Left ventricle myocardium inferior (tissue), 1 donor: ENCODE results near the gene PRRT1. TPM values are rescaled to one million over a fixed set of nuclear protein-coding genes. Genes with fewer than 3 reads are reported as not detected.

ENCODE experiments used
- DNase-seq: peaks from one replicate; pipeline ENCODE4 v3.0.0-alpha.2; 2020
- H3K27ac ChIP-seq: fragments of 200-600 bp; replicated peaks from 2 replicates; pipeline ENCODE4 v1.8.0; 2021
- H3K27me3 ChIP-seq: fragments of 200-600 bp; 2 replicates; pipeline ENCODE4 v1.8.0; 2021; ENCODE audit warnings: low read depth
- H3K36me3 ChIP-seq: fragments of 200-600 bp; 2 replicates; pipeline ENCODE4 v1.8.0; 2021
- H3K4me1 ChIP-seq: fragments of 200-600 bp; 2 replicates; pipeline ENCODE4 v1.8.0; 2021
- H3K4me3 ChIP-seq: fragments of 200-600 bp; 2 replicates; pipeline ENCODE4 v1.8.0; 2021; ENCODE audit warnings: mild to moderate bottlenecking, moderate library complexity
- H3K9me3 ChIP-seq: fragments of 200-600 bp; replicated peaks from 2 replicates; pipeline ENCODE4 v1.8.0; 2021
- intact Hi-C: fragments of 100-400 bp; cut with micrococcal nuclease; formaldehyde crosslinking; loops from one replicate; pipeline ENCODE4 v1.11.0; 2022
- total RNA-seq: library from RNA; stranded (reverse); fragmentation: NEBNext Ultra II Directional; extraction: Animal tissue kit (Norgen Biotek cat#: 25700); gene quantifications from one replicate; pipeline ENCODE4 v1.2.1, GENCODE V29; 2021
- TF ChIP-seq, protein P1 (sequence below): fragments of 200-600 bp; IDR thresholded peaks from 2 replicates; pipeline ENCODE4 v1.8.0; 2021; ENCODE audit warnings: antibody characterized with exemption, mild to moderate bottlenecking, borderline replicate concordance
- donor health status: DM: no; HTN: yes; CAD: no; lungs with severe emphysema.

Gene PRRT1
- total RNA-seq, 1 donor from 2014 or later = 1.0 TPM

DNA sequence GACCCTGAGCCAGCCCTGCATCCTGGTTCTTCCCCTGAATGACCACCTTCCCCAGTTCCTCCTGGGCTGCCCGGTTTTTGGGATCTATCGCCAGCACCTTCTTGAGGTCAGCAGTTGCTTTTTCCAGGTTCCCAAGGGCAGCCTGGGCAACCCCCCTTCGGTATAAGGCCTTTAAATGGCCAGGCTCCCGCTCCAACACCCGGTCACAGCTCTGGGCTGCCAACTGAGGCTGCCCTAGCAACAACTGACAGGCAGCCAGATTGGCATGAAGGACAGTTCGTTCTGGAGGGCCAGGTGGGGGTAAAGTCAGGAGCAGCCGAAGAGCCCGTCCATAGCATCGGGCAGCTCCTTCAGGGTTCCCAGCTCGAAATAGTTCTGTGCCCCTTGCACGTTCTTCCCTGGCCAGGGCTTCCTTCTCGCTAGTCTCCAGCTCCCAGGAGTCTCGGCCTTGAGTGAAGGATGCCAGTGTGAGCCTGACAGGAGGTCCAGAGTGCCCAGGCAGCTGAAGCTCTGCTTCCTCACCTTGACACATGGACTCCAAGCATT is 22.9 kb downstream of the PRRT1 start:
- no peak for DNase-seq

DNA sequence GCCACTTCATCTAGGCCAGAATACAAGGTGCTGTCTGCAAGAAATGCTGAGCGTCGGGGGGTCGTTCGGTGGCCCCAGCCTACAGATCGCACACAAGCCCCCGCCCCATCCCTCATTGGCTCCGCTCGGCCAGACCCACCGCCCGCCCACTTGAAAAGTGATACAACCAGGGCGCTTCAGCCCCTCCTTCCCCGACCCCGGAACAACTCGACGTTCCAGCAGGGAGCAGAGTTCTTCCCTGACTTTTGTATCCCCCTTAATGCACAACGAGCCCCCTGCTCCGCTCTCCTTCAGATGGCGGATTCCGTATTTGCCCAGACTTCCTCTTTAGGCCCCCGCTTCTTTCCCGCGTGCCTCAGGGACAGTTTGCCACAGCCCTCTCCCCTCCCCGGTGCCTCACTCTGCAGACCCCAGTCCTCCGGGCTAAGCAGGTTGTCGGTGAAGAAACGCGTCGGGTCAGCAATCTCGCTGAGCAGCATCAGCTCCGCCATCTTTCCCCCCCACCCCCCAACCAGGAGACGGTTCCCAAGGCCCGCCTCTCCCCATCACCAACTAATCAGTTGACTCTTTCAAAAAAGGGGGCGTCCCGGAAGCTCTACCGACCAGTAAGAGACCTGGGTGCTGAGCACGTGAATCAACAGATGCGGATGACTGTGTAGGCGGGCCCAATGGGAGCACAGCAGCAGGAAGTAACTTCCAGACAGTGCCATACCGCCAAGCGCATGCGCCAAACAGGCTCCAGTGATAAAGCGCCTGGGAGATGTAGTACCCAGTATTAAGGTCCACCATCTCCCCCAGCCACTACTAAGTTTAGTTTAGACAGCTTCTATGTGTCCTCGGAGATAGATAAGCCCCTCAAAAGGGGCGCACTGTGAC is 23.8 kb downstream of the PRRT1 start, which contains the start of gene ATF6B:
Gene ATF6B, minus strand, starts transcription at position 530 of the 876 bp plus-strand sequence. Its CDS starts 39 bp downstream, at position 491.
- Histone ChIP-seq H3K9me3 (no peaks in the 10 kb centered on the region), H3K27me3 (no peaks in the 10 kb centered on the region), H3K36me3 (peaks cover 37% of the 10 kb centered on the region), H3K4me3 (peak within 1 kb of the TSS; percentile 84), H3K27ac (peak within 1 kb of the TSS; percentile 93), H3K4me1 (peaks cover 47% of the 10 kb centered on the region)
- intact Hi-C loops = no loop called here
- peak; percentile 98 for DNase-seq
- TF ChIP-seq, protein P1, sequence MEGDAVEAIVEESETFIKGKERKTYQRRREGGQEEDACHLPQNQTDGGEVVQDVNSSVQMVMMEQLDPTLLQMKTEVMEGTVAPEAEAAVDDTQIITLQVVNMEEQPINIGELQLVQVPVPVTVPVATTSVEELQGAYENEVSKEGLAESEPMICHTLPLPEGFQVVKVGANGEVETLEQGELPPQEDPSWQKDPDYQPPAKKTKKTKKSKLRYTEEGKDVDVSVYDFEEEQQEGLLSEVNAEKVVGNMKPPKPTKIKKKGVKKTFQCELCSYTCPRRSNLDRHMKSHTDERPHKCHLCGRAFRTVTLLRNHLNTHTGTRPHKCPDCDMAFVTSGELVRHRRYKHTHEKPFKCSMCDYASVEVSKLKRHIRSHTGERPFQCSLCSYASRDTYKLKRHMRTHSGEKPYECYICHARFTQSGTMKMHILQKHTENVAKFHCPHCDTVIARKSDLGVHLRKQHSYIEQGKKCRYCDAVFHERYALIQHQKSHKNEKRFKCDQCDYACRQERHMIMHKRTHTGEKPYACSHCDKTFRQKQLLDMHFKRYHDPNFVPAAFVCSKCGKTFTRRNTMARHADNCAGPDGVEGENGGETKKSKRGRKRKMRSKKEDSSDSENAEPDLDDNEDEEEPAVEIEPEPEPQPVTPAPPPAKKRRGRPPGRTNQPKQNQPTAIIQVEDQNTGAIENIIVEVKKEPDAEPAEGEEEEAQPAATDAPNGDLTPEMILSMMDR = no peak

More for the DNA sequence above, 22.9 kb downstream of the PRRT1 start:
- TF ChIP-seq, protein P1 = no peak
- peaks cover 29% of the 10 kb centered on the region for H3K36me3 ChIP-seq
- H3K9me3 ChIP-seq = no peaks in the 10 kb centered on the region
- peak overlapping the region; percentile 84 for H3K4me3 ChIP-seq
- H3K4me1 ChIP-seq = peaks cover 47% of the 10 kb centered on the region
- H3K27me3 ChIP-seq = peaks cover 4% of the 10 kb centered on the region
- peak overlapping the region; percentile 93 for H3K27ac ChIP-seq
- intact Hi-C loops = no loop called here

DNA sequence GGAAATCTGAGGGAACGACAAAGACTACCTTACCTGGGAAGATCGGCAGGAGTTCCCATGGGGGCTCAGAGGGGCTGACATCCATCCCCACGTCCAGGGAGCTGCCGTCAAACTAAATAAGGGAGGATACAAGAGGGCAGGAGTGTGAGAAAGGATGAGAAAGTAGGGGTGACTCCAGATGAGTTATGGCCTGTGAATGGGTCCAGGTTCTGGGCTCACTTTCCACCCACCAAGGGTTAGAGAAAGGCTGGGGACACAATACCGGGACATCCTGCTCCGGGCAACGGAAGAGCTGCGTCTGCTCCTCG is 24.4 kb downstream of the PRRT1 start:
- no peaks in the 10 kb centered on the region for H3K27me3 ChIP-seq
- DNase-seq = no peak
- peak overlapping the region; percentile 93 for H3K27ac ChIP-seq
- peaks cover 43% of the 10 kb centered on the region for H3K36me3 ChIP-seq
- H3K4me1 ChIP-seq = peaks cover 47% of the 10 kb centered on the region
- peak overlapping the region; percentile 84 for H3K4me3 ChIP-seq
- TF ChIP-seq, protein P1 = no peak
- no peaks in the 10 kb centered on the region for H3K9me3 ChIP-seq
- intact Hi-C loops = no loop called here

DNA sequence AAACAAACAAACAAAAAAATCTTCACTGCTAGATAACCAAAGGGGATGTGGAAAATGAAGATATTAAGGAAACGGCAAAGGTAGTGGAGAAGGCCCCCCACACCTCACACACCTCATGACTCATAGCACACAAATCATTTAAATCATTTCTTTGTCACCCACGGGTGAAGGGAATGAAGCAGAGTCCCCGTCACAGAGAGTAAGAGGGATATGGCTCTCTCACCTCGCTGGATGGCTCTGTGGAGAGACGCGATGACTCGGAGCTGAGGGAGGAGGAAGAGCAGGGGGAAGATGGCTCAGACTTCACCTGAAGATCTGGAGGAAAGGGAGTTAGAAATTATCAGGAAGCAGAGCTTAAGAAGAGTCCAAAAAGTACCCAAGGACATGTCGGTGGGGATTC is 24.9 kb downstream of the PRRT1 start:
- no peak overlapping the region for H3K27ac ChIP-seq
- TF ChIP-seq, protein P1 = no peak
- peaks cover 47% of the 10 kb centered on the region for H3K4me1 ChIP-seq
- H3K27me3 ChIP-seq = no peaks in the 10 kb centered on the region
- DNase-seq = no peak
- H3K4me3 ChIP-seq = peak overlapping the region; percentile 84
- intact Hi-C loops = no loop called here
- H3K36me3 ChIP-seq = peaks cover 48% of the 10 kb centered on the region
- H3K9me3 ChIP-seq = no peaks in the 10 kb centered on the region

DNA sequence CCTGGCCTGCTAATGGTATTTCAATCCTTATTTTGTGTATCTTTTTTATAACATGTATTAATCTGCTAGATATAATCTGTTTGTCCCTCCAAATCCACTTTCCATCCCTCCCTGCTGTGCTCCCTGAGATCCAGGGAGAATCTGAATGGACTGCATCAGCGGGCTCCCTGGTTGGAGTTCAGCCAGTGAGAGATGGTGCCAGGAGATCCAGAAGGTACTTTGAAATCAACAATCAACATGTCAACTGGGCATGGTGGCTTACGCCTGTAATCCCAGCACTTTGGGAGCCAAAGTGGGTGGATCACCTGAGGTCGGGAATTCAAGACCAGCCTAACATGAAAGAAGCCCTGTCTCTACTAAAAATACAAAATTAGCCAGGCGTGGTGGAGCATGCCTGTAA is 28.1 kb downstream of the PRRT1 start:
- Histone ChIP-seq H3K27me3 (no peaks in the 10 kb centered on the region), H3K9me3 (no peaks in the 10 kb centered on the region), H3K27ac (no peak overlapping the region), H3K4me3 (no peak overlapping the region), H3K4me1 (peaks cover 42% of the 10 kb centered on the region), H3K36me3 (peaks cover 78% of the 10 kb centered on the region)
- DNase-seq = no peak
- TF ChIP-seq, protein P1 = no peak
- intact Hi-C loops = no loop called here
